Caco-2 (cell line): ENCODE measurements around the gene RFPL4AL1. TPM values are rescaled to one million over a fixed set of nuclear protein-coding genes. Genes with fewer than 3 reads are reported as not detected.
"Not testable (repeated sequence)": the region's sequence is repeated elsewhere in the genome, so short reads cannot be mapped to it uniquely, and the experiment has no call there.

ENCODE experiments used
- BruUV-seq: library from RNA; stranded (reverse); fragments of 400-500 nt; replicated peaks from 2 replicates; lab custom pipeline; 2021; lab: Mats Ljungman, UMichigan
- CTCF ChIA-PET: fragments of 300-600 bp; sonication (Branson Sonifier 250); formaldehyde crosslinking; loops from one replicate; lab custom pipeline; 2022; ENCODE audit warnings: antibody characterized with exemption; lab: Charles Lee
- POLR2A ChIA-PET: fragments of 300-600 bp; sonication (Branson Sonifier 250); formaldehyde crosslinking; loops from one replicate; lab custom pipeline; 2022; ENCODE audit warnings: antibody characterized with exemption; lab: Charles Lee
- DNase-seq, 2 experiments: peaks; one replicate each; pipeline versions ENCODE4 v3.0.0 to v3.0.0-alpha.2; 2020 to 2022
- H3K27me3 ChIP-seq: replicated peaks from 2 replicates; pipeline ENCODE4 v1.6.0; 2011; ENCODE audit warnings: low read length; ENCODE audit not compliant: control insufficient read depth, insufficient read depth
- H3K36me3 ChIP-seq: 2 replicates; pipeline ENCODE4 v1.5.1; 2011; ENCODE audit warnings: low read length; ENCODE audit not compliant: control insufficient read depth, insufficient read depth
- H3K4me1 ChIP-seq: fragments of 250-450 bp; sonication (Bioruptor Pico); 2 replicates; pipeline ENCODE4 v1.5.1; 2020; ENCODE audit warnings: mild to moderate bottlenecking
- H3K4me3 ChIP-seq: 2 replicates; pipeline ENCODE4 v1.5.1; 2011; ENCODE audit warnings: low read depth, mild to moderate bottlenecking, control low read depth, low read length
- H3K9me3 ChIP-seq: fragments of 250-450 bp; sonication (Bioruptor Pico); 2 replicates; pipeline ENCODE4 v1.5.1; 2020; ENCODE audit warnings: mild to moderate bottlenecking, moderate library complexity
- H3K27ac Mint-ChIP-seq: one replicate; pipeline ENCODE4 v1.8.0; 2022; ENCODE audit warnings: mixed read lengths; ENCODE audit not compliant: unreplicated experiment
- H3K27me3 Mint-ChIP-seq: one replicate; pipeline ENCODE4 v1.8.0; 2022; ENCODE audit warnings: mixed read lengths; ENCODE audit not compliant: insufficient read depth, unreplicated experiment
- H3K36me3 Mint-ChIP-seq: one replicate; pipeline ENCODE4 v1.8.0; 2022; ENCODE audit warnings: mild to moderate bottlenecking, mixed read lengths; ENCODE audit not compliant: insufficient read depth, unreplicated experiment
- H3K4me1 Mint-ChIP-seq: one replicate; pipeline ENCODE4 v1.8.0; 2022; ENCODE audit warnings: low read depth, mixed read lengths; ENCODE audit not compliant: unreplicated experiment
- H3K4me3 Mint-ChIP-seq: one replicate; pipeline ENCODE4 v1.8.0; 2022; ENCODE audit warnings: mild to moderate bottlenecking, moderate library complexity, mixed read lengths; ENCODE audit not compliant: unreplicated experiment
- H3K9me3 Mint-ChIP-seq: one replicate; pipeline ENCODE4 v1.8.0; 2022; ENCODE audit warnings: mixed read lengths; ENCODE audit not compliant: unreplicated experiment
- CTCF ChIP-seq, 2 experiments: fragments of 200-600 bp in 1 of 2; IDR thresholded peaks; 1 replicate in 1 of 2; 2 replicates in 1 of 2; pipeline versions ENCODE4 v1.5.1 to v1.8.0; 2011 to 2022; ENCODE audit warnings: antibody characterized with exemption in 1 of 2, control low read depth in 1 of 2, inconsistent platforms in 1 of 2, low read depth in 1 of 2, low read length in 1 of 2, mild to moderate bottlenecking in 1 of 2, moderate library complexity in 1 of 2; ENCODE audit not compliant: insufficient read depth in 1 of 2, severe bottlenecking in 1 of 2, unreplicated experiment in 1 of 2
- intact Hi-C: fragments of 100-400 bp; cut with micrococcal nuclease; formaldehyde crosslinking; loops from one replicate; pipeline ENCODE4 v1.10.0; 2022; ENCODE audit not compliant: unreplicated experiment
- total RNA-seq: library from RNA; stranded (reverse); gene quantifications from 2 replicates; pipeline ENCODE4 v1.2.3, GENCODE V29; 2022

The RFPL4AL1 gene
- total RNA-seq, 1 experiment from 2014 or later, result not detected

- TF ChIP-seq CTCF (IDR thresholded peaks at IDR 0.05; ENCODE audit: insufficient read depth in 1 of 2, low read depth in 1 of 2, low read length in 1 of 2, severe bottlenecking in 1 of 2, unreplicated experiment in 1 of 2), result no peak
- peaks cover 10% of the 10 kb centered on the region for H3K27me3 Mint-ChIP-seq
- H3K27ac Mint-ChIP-seq, result no peak overlapping the region
- no peak for DNase-seq
- intact Hi-C loops, result no loop called here
- Histone ChIP-seq H3K27me3 (no peaks in the 10 kb centered on the region), H3K4me1 (no peaks in the 10 kb centered on the region), H3K36me3 (no peaks in the 10 kb centered on the region), H3K4me3 (no peak overlapping the region), H3K9me3 (peaks cover 4% of the 10 kb centered on the region; the same call in 1 of the 2 replicates)
- no peaks in the 10 kb centered on the region for H3K4me1 Mint-ChIP-seq
- no TSS peak for BruUV-seq
- CTCF ChIA-PET, result no interaction called here
- POLR2A ChIA-PET, result no interaction called here
- H3K9me3 Mint-ChIP-seq, result no peaks in the 10 kb centered on the region
- no peak overlapping the region for H3K4me3 Mint-ChIP-seq
- H3K36me3 Mint-ChIP-seq, result no peaks in the 10 kb centered on the region
These were observed 15.5 kb upstream of the RFPL4AL1 start for GRCh38 chr19:55753401-55753800.

GRCh38 chr19:55756808-55757207 lies 12.1 kb upstream of the RFPL4AL1 start:
- H3K4me3 ChIP-seq, CTCF ChIA-PET, H3K4me1 Mint-ChIP-seq, H3K36me3 ChIP-seq, H3K9me3 ChIP-seq, H3K27me3 ChIP-seq, POLR2A ChIA-PET, H3K27ac Mint-ChIP-seq, H3K36me3 Mint-ChIP-seq, BruUV-seq, H3K9me3 Mint-ChIP-seq, intact Hi-C loops, H3K4me3 Mint-ChIP-seq, H3K4me1 ChIP-seq, DNase-seq: not testable (repeated sequence)
- H3K27me3 Mint-ChIP-seq, result peaks cover 16% of the 10 kb centered on the region

DNA sequence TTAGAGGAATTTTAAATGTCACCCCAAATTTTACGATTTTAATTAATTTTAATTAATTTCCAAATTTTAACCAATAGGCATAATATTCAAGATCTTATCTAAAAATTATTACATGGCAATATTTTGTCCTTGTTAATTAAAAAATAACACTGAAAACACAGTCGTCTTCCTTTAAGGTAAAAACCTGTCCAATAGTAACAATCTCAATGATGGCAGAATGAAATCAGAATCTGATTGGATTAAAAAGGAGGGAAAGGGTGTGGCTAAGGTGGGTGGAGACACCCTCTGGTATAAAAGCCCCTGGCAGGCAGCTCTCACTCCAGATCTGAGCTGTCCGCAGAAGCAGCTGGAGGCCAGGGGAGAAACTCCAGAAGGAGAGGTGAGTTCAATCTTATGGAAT lies 10.1 kb upstream of the RFPL4AL1 start, which contains the start of gene RFPL4A:
RFPL4A (plus strand) TSS at position 301 of the 400 bp plus-strand sequence. CDS start 2,704 bp downstream, outside the sequence.
- H3K4me1 ChIP-seq, H3K36me3 ChIP-seq, H3K27me3 ChIP-seq, H3K9me3 Mint-ChIP-seq, H3K9me3 ChIP-seq, H3K36me3 Mint-ChIP-seq, CTCF ChIA-PET, intact Hi-C loops, H3K4me3 ChIP-seq, H3K4me1 Mint-ChIP-seq, H3K27ac Mint-ChIP-seq, DNase-seq, POLR2A ChIA-PET, BruUV-seq: not testable (repeated sequence)
- peak within 1 kb of the TSS; percentile 2 for H3K4me3 Mint-ChIP-seq
- peaks cover 12% of the 10 kb centered on the region for H3K27me3 Mint-ChIP-seq

DNA sequence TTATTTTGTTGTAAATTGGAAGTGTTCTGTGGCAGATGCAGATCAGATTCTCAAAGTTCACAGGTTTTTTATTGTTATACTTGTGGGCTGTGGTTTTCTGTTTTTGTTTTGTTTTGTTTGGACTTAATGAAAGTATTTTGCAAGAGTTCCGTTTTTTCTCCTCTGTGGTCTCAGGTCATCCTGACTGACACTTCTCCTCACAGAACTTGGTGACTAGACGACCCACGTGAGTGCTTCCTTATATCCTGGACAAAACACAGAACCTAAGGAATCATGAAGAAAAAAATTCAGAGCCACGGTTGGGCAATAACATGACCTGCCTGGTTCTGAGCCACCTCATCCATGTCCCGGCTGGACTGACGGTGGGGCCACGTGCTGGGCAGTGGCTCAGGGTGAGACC lies 2.5 kb upstream of the RFPL4AL1 start:
- DNase-seq, result no peak
- Mint-ChIP-seq H3K27ac (no peak overlapping the region), H3K9me3 (no peaks in the 10 kb centered on the region), H3K4me3 (no peak overlapping the region), H3K27me3 (peaks cover 28% of the 10 kb centered on the region), H3K36me3 (no peaks in the 10 kb centered on the region), H3K4me1 (no peaks in the 10 kb centered on the region)
- Histone ChIP-seq H3K9me3 (no peaks in the 10 kb centered on the region), H3K4me1 (no peaks in the 10 kb centered on the region), H3K4me3 (no peak overlapping the region), H3K27me3 (no peaks in the 10 kb centered on the region), H3K36me3 (no peaks in the 10 kb centered on the region)
- CTCF ChIA-PET, result no interaction called here
- no peak for TF ChIP-seq CTCF (IDR thresholded peaks at IDR 0.05; ENCODE audit: insufficient read depth in 1 of 2, low read depth in 1 of 2, low read length in 1 of 2, severe bottlenecking in 1 of 2, unreplicated experiment in 1 of 2)
- BruUV-seq, result no TSS peak
- intact Hi-C loops, result no loop called here
- POLR2A ChIA-PET, result no interaction called here

- H3K27me3 Mint-ChIP-seq, result peaks cover 27% of the 10 kb centered on the region
- H3K36me3 Mint-ChIP-seq, H3K27ac Mint-ChIP-seq, H3K27me3 ChIP-seq, DNase-seq, CTCF ChIA-PET, H3K9me3 Mint-ChIP-seq, POLR2A ChIA-PET, H3K9me3 ChIP-seq, H3K4me1 Mint-ChIP-seq, BruUV-seq, H3K4me3 ChIP-seq, H3K36me3 ChIP-seq, H3K4me1 ChIP-seq, intact Hi-C loops, H3K4me3 Mint-ChIP-seq: not testable (repeated sequence)
These were observed 714 bp downstream of the RFPL4AL1 start for GRCh38 chr19:55769632-55770031.
